Measurements from ENCODE around the gene SMR3B. TPM values are rescaled to one million over a fixed set of nuclear protein-coding genes. Genes with fewer than 3 reads are reported as not detected.

SMR3B gene
- total RNA-seq, 1 donor from 2014 or later, result not detected

DNA sequence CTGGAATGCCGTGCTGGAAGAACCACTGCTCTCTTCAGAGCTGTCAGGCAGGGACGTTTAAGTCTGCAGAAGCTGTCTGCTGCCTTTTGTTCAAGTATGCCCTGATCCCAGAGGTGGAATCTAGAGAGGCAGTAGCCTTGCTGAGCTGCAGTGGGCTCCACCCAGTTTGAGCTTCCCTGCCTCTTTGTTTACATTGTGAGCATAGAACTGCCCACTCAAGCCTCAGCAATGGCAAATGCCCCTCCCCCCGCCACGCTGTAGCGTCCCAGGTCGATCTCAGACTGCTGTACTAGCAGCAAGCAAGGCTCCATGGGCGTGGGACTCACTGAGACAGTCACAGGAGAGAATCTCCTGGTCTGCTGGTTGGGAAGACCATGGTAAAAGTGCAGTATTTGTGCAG is 54.3 kb downstream of the SMR3B start:
- DNase-seq (peak; percentile 38), ATAC-seq (ENCODE audit: poor library complexity) (no peak)
- intact Hi-C loops (cut with DNase I), result no loop called here

Other genes starting within 250 kb of the SMR3B start
- not detected for gene PRR27, start 228.9 kb upstream of the SMR3B start, total RNA-seq
- gene ODAM, start 187.4 kb upstream of the SMR3B start, total RNA-seq, result not detected
- gene FDCSP, start 157.0 kb upstream of the SMR3B start, total RNA-seq, result not detected
- gene CSN3, start 140.5 kb upstream of the SMR3B start, total RNA-seq, result not detected
- gene CABS1, start 48.1 kb upstream of the SMR3B start, total RNA-seq, result not detected
- gene SMR3A, start 22.4 kb upstream of the SMR3B start, total RNA-seq, result not detected
- gene OPRPN, start 14.8 kb downstream of the SMR3B start, total RNA-seq, result not detected
- not detected for gene MUC7, start 89.1 kb downstream of the SMR3B start, total RNA-seq
- not detected for gene AMTN, start 135.4 kb downstream of the SMR3B start, total RNA-seq
- not detected for gene AMBN, start 209.1 kb downstream of the SMR3B start, total RNA-seq
- gene ENAM, start 245.6 kb downstream of the SMR3B start, total RNA-seq, result 3.8 TPM